Esophagus muscularis mucosa (tissue), 4 donors: ENCODE data around the gene DNAI2. TPM values are rescaled to one million over a fixed set of nuclear protein-coding genes. Genes with fewer than 3 reads are reported as not detected.

Source experiments
- DNase-seq: peaks from one replicate; pipeline ENCODE4 v3.0.0-alpha.2; 2017; ENCODE audit errors: extremely low spot score
- H3K27ac ChIP-seq, 4 donors: fragments of 200-600 bp; sonication (generic); replicated peaks in 1 of 4; 1 replicate in 3 of 4; 2 replicates in 1 of 4; pipeline ENCODE4 v1.5.1; 2016 to 2019; ENCODE audit warnings: mild to moderate bottlenecking in 1 of 4
- H3K27me3 ChIP-seq, 4 donors: fragments of 200-600 bp; sonication (generic); one replicate each; pipeline versions ENCODE4 v1.5.1 to v1.6.0; 2016 to 2019
- H3K36me3 ChIP-seq, 4 donors: fragments of 200-600 bp; sonication (generic); one replicate each; pipeline ENCODE4 v1.5.1; 2016 to 2019
- H3K4me1 ChIP-seq, 4 donors: fragments of 200-600 bp; sonication (generic); one replicate each; pipeline ENCODE4 v1.5.1; 2016 to 2019
- H3K4me3 ChIP-seq, 4 donors: fragments of 200-600 bp; sonication (generic); 1 replicate in 2 of 4; 2 replicates in 2 of 4; pipeline ENCODE4 v1.5.1; 2016 to 2019; ENCODE audit warnings: mild to moderate bottlenecking in 4 of 4, moderate library complexity in 1 of 4
- H3K9me3 ChIP-seq, 4 donors: fragments of 200-600 bp; sonication (generic); 1 replicate in 3 of 4; 2 replicates in 1 of 4; pipeline ENCODE4 v1.5.1; 2016 to 2019
- EP300 ChIP-seq: sonication (generic); formaldehyde crosslinking; IDR thresholded peaks from one replicate; pipeline ENCODE4 v1.6.1; 2017; ENCODE audit warnings: antibody characterized with exemption
- POLR2A ChIP-seq: fragments of 450-650 bp; IDR thresholded peaks from one replicate; pipeline ENCODE4 v1.6.1; 2017; ENCODE audit warnings: antibody characterized with exemption, moderate library complexity, mild to moderate bottlenecking, low read depth
- POLR2AphosphoS5 ChIP-seq, 2 donors: sonication (generic); formaldehyde crosslinking; IDR thresholded peaks; one replicate each; pipeline ENCODE4 v1.6.1; 2017; ENCODE audit warnings: antibody characterized with exemption in 2 of 2
- WGBS: methylation state at CpG from one replicate; pipeline ENCODE4 v1.1.5; 2018; 5-methylcytosine and 5-hydroxymethylcytosine counted together
- intact Hi-C: fragments of 100-400 bp; cut with DNase I; formaldehyde crosslinking; loops from one replicate; pipeline ENCODE4 v1.15.1; 2023
- total RNA-seq, 4 donors: library from RNA; depleted of rRNA; stranded (reverse); fragments of >200 nt; gene quantifications; one replicate each; pipeline versions ENCODE4 v1.1.0 to v1.2.1, GENCODE V29; 2016
- TF ChIP-seq, protein P1 (sequence below), 3 experiments: fragments of 200-600 bp in 2 of 3; fragments of 450-650 bp in 1 of 3; sonication (generic) in 2 of 3; IDR thresholded peaks; one replicate each; pipeline ENCODE4 v1.5.1; 2017 to 2019; ENCODE audit warnings: antibody characterized with exemption in 3 of 3, mild to moderate bottlenecking in 2 of 3, moderate library complexity in 1 of 3

Gene DNAI2
- total RNA-seq, 4 donors from 2014 or later = not detected

DNA sequence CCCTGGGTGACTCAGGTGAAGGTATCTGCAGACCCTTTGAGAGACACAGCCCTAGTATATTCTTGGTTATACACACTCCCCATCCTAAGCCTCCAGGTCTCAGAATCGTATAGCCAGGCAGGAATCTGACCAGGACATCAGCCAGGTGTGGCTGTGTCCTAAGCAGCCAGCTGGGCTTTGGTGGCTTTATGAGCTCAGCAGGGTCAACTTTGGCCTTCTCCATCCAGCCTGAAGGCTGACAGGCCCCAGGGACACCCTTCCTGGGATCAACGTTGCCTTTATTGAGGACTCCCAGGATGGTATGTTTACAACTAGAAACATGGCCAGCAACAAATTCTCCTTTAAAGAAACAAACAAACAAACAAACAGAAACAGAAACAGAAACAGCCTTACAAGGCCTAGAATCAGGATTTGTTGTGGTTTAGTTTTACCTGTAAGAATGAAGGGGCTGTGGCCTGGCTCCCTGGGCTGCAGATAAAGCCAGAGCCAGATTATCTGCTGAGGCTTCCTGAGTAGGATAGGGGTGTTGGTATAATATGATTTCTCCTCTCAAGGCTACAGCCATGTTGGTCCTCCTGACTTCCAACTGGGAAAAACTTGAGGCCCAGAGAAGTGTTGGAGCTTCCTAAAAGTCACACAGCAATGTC, 60.5 kb downstream of the DNAI2 start:
- Histone ChIP-seq H3K9me3 (peaks cover 0 to 12% (median 9%) of the 10 kb centered on the region in 4 donors), H3K27me3 (peaks cover 0 to 83% (median 0%) of the 10 kb centered on the region in 4 donors), H3K4me1 (no peaks in the 10 kb centered on the region), H3K4me3 (no peak overlapping the region), H3K27ac (no peak overlapping the region), H3K36me3 (no peaks in the 10 kb centered on the region)
- DNase-seq = no peak
- no peak for TF ChIP-seq EP300
- TF ChIP-seq POLR2AphosphoS5 (IDR thresholded peaks at IDR 0.05) = no peak
- no peak for TF ChIP-seq POLR2A
- TF ChIP-seq, protein P1, sequence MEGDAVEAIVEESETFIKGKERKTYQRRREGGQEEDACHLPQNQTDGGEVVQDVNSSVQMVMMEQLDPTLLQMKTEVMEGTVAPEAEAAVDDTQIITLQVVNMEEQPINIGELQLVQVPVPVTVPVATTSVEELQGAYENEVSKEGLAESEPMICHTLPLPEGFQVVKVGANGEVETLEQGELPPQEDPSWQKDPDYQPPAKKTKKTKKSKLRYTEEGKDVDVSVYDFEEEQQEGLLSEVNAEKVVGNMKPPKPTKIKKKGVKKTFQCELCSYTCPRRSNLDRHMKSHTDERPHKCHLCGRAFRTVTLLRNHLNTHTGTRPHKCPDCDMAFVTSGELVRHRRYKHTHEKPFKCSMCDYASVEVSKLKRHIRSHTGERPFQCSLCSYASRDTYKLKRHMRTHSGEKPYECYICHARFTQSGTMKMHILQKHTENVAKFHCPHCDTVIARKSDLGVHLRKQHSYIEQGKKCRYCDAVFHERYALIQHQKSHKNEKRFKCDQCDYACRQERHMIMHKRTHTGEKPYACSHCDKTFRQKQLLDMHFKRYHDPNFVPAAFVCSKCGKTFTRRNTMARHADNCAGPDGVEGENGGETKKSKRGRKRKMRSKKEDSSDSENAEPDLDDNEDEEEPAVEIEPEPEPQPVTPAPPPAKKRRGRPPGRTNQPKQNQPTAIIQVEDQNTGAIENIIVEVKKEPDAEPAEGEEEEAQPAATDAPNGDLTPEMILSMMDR (IDR thresholded peaks at IDR 0.05) = no peak
- WGBS = 94% methylated on average over 2 of the region's 2 CpGs
- intact Hi-C loops = no loop called here

DNA sequence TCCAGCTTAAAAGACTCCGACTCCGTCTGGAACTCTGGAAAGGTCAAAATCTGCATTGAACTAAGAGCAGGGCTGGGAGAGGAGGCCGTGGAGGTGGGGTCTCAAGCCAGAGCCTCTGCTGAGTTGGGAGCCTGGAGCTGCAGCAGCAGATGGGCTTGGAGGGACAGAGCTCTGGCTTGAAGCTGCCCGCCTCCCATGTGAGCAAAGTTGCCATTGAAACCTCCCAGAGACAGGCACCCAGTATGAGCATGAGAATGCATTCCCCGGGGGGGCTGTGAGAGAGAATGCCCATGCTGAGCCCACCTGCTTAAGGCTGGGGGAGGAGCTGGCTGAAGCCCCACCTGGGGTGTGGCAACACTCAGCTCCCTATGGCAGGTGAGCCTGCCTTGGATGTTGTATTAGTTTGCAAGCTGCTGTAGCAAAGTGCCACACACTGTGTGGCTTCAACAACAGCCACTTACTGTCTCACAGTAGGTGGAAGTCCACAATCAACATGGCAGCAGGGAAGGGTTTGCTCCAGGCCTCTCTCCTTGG, 61.6 kb downstream of the DNAI2 start:
- Histone ChIP-seq H3K27ac (no peak overlapping the region), H3K27me3 (peaks cover 0 to 83% (median 0%) of the 10 kb centered on the region in 4 donors), H3K9me3 (peaks cover 0 to 12% (median 9%) of the 10 kb centered on the region in 4 donors), H3K4me3 (no peak overlapping the region), H3K36me3 (no peaks in the 10 kb centered on the region), H3K4me1 (no peaks in the 10 kb centered on the region)
- intact Hi-C loops = no loop called here
- WGBS = 83% methylated on average over 5 of the region's 5 CpGs
- no peak for DNase-seq
- TF ChIP-seq EP300 (no peak), POLR2AphosphoS5 (IDR thresholded peaks at IDR 0.05) (no peak), POLR2A (no peak)
- TF ChIP-seq, protein P1 (IDR thresholded peaks at IDR 0.05) = no peak

DNA sequence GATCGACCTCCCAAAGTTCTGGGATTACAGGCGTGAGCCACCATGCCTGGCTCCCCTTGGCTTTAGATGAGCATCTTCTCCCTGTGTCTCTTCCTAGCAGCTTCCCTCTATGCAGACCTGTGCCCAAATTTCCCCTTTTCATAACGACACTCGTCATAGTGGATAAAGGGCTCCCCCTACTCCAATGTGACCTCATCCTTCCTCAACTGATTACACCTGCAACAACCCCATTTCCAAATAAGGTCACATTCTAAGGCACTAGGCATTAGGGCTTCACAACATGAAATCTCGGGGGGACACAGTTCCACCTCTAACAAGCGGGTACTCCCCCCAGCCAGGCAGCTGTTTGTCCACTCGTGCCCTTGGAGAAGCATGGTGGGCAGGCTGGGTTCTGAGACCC, 62.3 kb downstream of the DNAI2 start:
- 79% methylated on average over 7 of the region's 7 CpGs for WGBS
- Histone ChIP-seq H3K4me3 (no peak overlapping the region), H3K27ac (no peak overlapping the region), H3K36me3 (no peaks in the 10 kb centered on the region), H3K4me1 (no peaks in the 10 kb centered on the region), H3K27me3 (peaks cover 0 to 82% (median 0%) of the 10 kb centered on the region in 4 donors), H3K9me3 (peaks cover 0 to 12% (median 9%) of the 10 kb centered on the region in 4 donors)
- DNase-seq = no peak
- intact Hi-C loops = no loop called here
- TF ChIP-seq POLR2A (no peak), EP300 (no peak), POLR2AphosphoS5 (IDR thresholded peaks at IDR 0.05) (no peak)
- TF ChIP-seq, protein P1 (IDR thresholded peaks at IDR 0.05) = no peak

DNA sequence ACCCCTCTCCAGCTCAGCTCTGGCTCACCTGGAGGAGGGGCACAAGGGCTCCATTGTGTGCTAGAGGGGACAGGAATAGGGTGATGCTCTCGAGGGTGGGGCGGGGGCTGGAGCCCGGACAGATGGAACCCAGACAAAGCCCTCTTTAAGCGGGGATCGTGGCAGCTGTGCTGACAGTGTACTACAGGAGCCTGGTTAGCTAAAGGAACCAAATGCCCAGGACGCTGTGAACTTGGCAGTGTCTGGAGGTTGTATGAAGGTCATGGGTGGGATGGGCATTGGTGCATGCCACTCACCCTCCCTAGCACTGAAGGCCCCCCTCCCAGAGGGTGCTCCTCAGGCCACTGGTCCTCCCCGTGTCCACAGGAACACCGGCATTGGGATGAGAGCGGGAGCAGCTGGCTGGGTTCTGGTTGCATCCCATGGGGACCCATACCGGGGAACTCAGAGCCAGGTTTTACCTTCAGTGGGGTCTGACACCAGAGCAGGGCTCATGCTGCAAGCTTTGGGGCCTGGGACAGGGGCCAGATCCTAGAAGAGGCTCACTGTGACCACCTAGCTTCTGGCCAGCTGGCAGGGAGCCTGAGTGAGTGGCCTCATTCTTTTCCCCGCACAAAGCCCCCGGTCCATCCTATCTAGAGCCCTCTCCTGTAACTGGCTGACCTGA, 63.9 kb downstream of the DNAI2 start:
- H3K4me1 ChIP-seq = no peaks in the 10 kb centered on the region
- no peak overlapping the region for H3K4me3 ChIP-seq
- no peaks in the 10 kb centered on the region for H3K36me3 ChIP-seq
- H3K9me3 ChIP-seq = peaks cover 0 to 12% (median 9%) of the 10 kb centered on the region in 4 donors
- WGBS = 74% methylated on average over 9 of the region's 12 CpGs
- no peak overlapping the region for H3K27ac ChIP-seq
- DNase-seq = no peak
- H3K27me3 ChIP-seq = peaks cover 0 to 80% (median 0%) of the 10 kb centered on the region in 4 donors
- TF ChIP-seq, protein P1 (IDR thresholded peaks at IDR 0.05) = no peak
- TF ChIP-seq EP300 = no peak
- no peak for TF ChIP-seq POLR2AphosphoS5 (IDR thresholded peaks at IDR 0.05)
- TF ChIP-seq POLR2A = no peak
- intact Hi-C loops = no loop called here
